ENCODE results near the gene SETD7.

The SETD7 gene

DNA sequence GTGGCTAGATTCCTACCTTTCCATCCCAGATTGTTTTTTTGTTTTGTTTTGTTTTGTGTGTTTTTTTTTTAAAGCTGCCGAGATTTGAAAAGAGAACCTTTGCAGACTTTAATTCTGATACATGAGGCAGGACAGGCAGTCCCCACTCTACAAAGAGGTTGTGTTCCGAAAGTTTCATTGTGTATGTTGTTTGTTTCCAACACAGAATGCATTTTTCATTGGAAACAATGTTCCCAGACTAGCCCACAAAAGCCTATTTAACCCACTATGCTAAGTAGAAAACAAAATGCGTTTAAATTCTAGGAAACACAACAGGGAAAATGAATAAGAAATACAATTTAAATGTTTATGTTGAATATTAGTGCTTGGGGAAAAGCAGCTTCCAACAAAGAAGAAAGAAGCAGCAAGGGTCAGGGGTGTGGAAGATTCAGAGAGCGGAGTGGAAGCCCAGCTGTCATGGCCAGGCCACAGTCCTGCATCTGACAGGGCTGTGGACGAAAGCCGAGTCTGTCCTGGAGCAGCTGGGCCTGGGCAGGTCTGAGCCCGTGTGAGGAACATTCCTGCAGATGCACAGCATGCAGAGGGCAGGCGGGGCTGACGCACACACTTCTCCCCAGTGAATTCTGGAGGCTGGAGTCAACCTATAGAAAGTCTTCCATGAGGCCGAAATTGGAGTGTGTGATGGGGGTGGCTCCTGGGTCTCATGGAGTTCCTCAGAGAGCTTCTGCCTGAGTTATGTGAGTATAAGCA lies 12.4 kb upstream of the SETD7 start:
- no peak overlapping the region for H3K4me3 ChIP-seq (ENCODE audit: low read depth, low read length)
- TF ChIP-seq POLR2A (IDR thresholded peaks at IDR 0.05; ENCODE audit: extremely low read depth, insufficient read length) (no peak), MYC (IDR thresholded peaks at IDR 0.05; ENCODE audit: low read depth, low read length) (no peak)
- TF ChIP-seq, protein P1, sequence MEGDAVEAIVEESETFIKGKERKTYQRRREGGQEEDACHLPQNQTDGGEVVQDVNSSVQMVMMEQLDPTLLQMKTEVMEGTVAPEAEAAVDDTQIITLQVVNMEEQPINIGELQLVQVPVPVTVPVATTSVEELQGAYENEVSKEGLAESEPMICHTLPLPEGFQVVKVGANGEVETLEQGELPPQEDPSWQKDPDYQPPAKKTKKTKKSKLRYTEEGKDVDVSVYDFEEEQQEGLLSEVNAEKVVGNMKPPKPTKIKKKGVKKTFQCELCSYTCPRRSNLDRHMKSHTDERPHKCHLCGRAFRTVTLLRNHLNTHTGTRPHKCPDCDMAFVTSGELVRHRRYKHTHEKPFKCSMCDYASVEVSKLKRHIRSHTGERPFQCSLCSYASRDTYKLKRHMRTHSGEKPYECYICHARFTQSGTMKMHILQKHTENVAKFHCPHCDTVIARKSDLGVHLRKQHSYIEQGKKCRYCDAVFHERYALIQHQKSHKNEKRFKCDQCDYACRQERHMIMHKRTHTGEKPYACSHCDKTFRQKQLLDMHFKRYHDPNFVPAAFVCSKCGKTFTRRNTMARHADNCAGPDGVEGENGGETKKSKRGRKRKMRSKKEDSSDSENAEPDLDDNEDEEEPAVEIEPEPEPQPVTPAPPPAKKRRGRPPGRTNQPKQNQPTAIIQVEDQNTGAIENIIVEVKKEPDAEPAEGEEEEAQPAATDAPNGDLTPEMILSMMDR (IDR thresholded peaks at IDR 0.05; ENCODE audit: low read depth, low read length), result no peak
- TF ChIP-seq, protein P2, sequence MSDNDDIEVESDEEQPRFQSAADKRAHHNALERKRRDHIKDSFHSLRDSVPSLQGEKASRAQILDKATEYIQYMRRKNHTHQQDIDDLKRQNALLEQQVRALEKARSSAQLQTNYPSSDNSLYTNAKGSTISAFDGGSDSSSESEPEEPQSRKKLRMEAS (IDR thresholded peaks at IDR 0.05; ENCODE audit: low read depth, low read length), result no peak
- no peak for DNase-seq (ENCODE audit: low read depth)

DNA sequence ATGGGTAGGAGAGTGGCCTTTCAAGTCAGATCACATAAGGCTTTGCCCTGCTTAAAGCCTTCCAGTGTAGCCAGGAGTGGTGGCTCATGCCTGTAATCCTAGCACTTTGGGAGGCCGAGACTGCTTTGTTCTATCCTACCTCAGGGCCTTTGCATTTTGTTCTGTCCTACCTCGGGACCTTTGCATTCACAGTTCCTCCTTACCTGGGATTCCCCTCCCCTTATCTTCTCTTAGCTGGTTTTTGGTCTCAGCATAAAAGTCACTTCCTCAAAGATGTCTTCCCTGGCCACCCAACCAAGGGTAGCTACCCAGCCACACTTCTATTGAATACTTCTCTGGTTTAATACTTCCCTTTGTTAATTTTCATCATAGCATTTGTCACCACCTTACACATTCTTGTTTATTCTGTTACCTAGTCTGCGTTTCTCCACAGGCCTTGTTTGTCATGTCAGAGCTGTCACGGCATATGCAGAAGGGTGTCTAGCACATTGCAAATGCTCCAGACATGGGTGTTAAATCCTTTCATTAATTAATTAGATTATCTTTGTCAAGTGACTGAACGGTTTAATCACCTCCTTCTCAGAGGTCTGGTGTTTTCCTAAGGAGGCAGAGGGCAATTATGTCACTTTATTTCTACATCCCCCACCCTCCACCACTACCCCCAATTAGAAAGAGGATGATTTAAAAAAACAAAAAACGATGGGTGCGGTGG lies 11.3 kb upstream of the SETD7 start:
- no peak overlapping the region for H3K4me3 ChIP-seq (ENCODE audit: low read depth, low read length)
- no peak for TF ChIP-seq POLR2A (IDR thresholded peaks at IDR 0.05; ENCODE audit: extremely low read depth, insufficient read length)
- TF ChIP-seq, protein P1 (IDR thresholded peaks at IDR 0.05; ENCODE audit: low read depth, low read length), result no peak
- TF ChIP-seq, protein P2 (IDR thresholded peaks at IDR 0.05; ENCODE audit: low read depth, low read length), result no peak
- TF ChIP-seq MYC (IDR thresholded peaks at IDR 0.05; ENCODE audit: low read depth, low read length), result no peak

DNA sequence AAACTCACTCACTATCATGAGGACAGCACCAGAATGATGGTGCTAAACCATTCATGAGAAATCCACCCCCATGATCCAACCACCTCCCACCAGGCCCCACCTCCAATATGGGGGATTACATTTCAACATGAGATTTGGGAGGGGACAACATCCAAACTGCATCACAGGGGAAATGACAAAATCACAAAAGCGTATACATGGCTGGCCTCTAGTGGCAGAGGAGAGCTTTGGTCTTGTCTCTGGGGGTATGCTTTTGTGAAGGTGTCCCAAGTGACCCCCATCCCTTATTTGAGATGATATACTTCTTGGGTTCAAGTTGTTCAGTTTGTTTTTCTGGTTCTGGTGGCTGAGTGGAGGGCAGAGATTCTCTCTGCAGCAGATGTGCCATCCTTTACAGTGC lies 8.5 kb upstream of the SETD7 start:
- H3K4me3 ChIP-seq (ENCODE audit: low read depth, low read length), result no peak overlapping the region
- TF ChIP-seq POLR2A (IDR thresholded peaks at IDR 0.05; ENCODE audit: extremely low read depth, insufficient read length), result no peak
- no peak for TF ChIP-seq MYC (IDR thresholded peaks at IDR 0.05; ENCODE audit: low read depth, low read length)
- TF ChIP-seq, protein P1 (IDR thresholded peaks at IDR 0.05; ENCODE audit: low read depth, low read length), result no peak
- TF ChIP-seq, protein P2 (IDR thresholded peaks at IDR 0.05; ENCODE audit: low read depth, low read length), result no peak
- DNase-seq (ENCODE audit: low read depth), result peak; percentile 30

More for the DNA sequence above, 11.3 kb upstream of the SETD7 start:
- no peak for DNase-seq (ENCODE audit: low read depth)

DNA sequence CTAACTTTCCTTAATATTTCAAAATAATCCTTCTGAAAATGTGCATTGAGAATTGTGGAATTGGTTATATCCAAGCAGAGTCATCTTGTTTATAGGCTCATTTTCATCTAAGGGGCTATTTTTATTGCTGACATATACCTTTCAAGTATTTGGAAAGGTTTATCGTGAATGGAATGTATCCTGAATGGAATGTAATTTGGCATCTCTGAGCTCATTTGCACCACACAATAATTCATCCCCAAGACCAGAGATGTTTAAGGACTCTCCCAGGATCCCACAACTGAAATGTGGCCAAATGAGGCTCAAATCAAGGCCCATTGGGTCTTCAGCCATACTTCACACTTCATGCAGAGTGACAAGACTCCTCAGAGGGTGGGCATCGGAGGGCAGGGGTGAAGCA lies 7.5 kb upstream of the SETD7 start:
- no peak overlapping the region for H3K4me3 ChIP-seq (ENCODE audit: low read depth, low read length)
- no peak for DNase-seq (ENCODE audit: low read depth)
- TF ChIP-seq, protein P1 (IDR thresholded peaks at IDR 0.05; ENCODE audit: low read depth, low read length), result no peak
- TF ChIP-seq POLR2A (IDR thresholded peaks at IDR 0.05; ENCODE audit: extremely low read depth, insufficient read length) (no peak), MYC (IDR thresholded peaks at IDR 0.05; ENCODE audit: low read depth, low read length) (no peak)
- TF ChIP-seq, protein P2 (IDR thresholded peaks at IDR 0.05; ENCODE audit: low read depth, low read length), result no peak

DNA sequence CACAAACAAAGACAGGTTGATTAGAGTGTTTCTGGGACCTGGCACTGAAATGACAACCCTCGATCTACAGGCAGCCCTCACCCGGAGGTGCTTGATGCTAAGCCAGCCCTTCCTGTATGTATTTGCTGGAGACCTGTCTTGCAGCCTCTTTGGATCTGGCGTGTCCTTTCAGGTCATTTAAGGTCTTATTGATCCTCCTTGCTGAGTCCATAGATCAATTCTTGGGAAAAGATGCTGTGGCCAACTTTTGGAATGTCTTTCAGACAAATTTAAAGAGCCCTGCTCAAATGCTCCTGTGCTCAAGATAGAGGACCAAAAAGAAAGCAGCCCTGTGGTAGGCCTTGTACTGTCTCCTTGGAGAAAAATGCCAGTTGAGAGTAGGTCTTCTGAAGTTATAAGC lies 6.8 kb upstream of the SETD7 start:
- no peak for DNase-seq (ENCODE audit: low read depth)
- H3K4me3 ChIP-seq (ENCODE audit: low read depth, low read length), result no peak overlapping the region
- TF ChIP-seq MYC (IDR thresholded peaks at IDR 0.05; ENCODE audit: low read depth, low read length) (no peak), POLR2A (IDR thresholded peaks at IDR 0.05; ENCODE audit: extremely low read depth, insufficient read length) (no peak)
- TF ChIP-seq, protein P2 (IDR thresholded peaks at IDR 0.05; ENCODE audit: low read depth, low read length), result no peak
- TF ChIP-seq, protein P1 (IDR thresholded peaks at IDR 0.05; ENCODE audit: low read depth, low read length), result no peak

All from NB4 (cell line).